ENCODE results near the gene CACNA1S. TPM values are rescaled to one million over a fixed set of nuclear protein-coding genes. Genes with fewer than 3 reads are reported as not detected.

Gene CACNA1S
- polyA plus RNA-seq, 1 of the 3 experiments (the other 2 are of a cell fraction) = not detected

DNA sequence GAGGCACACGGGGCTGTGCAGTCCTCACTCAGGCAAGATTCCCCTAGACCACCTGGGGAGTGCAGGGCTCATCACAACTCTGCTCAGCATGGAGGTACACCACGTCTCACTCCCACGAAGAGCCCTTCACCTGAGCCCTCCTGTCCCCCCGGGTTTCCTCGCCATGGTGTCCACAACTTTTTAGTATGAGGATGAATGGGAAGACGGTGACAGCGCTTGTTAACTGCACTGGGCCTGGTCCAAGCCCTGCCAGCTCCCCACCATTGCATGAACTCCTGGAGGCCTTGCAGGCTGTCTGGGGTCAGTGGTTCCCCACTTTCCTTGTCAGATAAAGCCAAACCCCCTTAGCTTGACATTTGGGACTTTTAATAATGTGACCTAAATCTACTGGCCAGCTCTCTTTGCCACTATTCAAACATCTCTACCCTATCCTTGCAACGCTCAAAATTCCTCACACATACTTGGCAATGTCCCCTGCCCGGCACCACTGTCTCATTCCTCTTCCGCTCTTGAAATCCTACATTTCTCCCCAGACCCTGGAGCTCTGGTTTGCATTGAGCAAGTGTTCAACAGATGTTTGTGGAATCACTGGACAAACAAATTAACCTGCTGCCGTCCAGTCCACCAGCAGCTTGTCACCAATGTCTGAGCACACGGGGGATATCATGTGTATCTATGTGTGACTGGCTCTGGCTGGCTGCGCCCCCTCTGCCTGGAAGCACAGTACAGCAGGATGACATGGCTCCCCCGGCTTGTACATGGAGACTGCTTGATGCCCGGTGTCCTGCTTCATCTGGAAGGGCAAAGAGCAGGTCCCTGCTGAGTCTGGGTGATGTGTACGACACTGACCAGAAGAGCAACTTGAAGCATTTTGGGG, 30.9 kb upstream of the CACNA1S start:
- TF ChIP-seq TAF1 (IDR thresholded peaks at IDR 0.05; ENCODE audit: borderline replicate concordance, low read depth, low read length) (no peak), RFX5 (IDR thresholded peaks at IDR 0.05; ENCODE audit: low read length) (no peak), TCF12 (IDR thresholded peaks at IDR 0.05) (no peak), RAD21 (IDR thresholded peaks at IDR 0.05; ENCODE audit: low read length) (no peak), FOSL2 (IDR thresholded peaks at IDR 0.05; ENCODE audit: borderline replicate concordance, low read depth) (no peak), ELF1 (IDR thresholded peaks at IDR 0.05) (no peak), EP300 (IDR thresholded peaks at IDR 0.05; ENCODE audit: borderline replicate concordance in 1 of 2, low read depth in 1 of 2, low read length in 1 of 2) (no peak), JUND (IDR thresholded peaks at IDR 0.05) (no peak), FOXM1 (IDR thresholded peaks at IDR 0.05; ENCODE audit: low read depth) (no peak), CHD2 (IDR thresholded peaks at IDR 0.05; ENCODE audit: low read length, partially characterized antibody) (no peak), MXI1 (IDR thresholded peaks at IDR 0.05; ENCODE audit: low read depth, low read length) (no peak), FOXJ3 (CRISPR knock-in tag; IDR thresholded peaks at IDR 0.05) (no peak), NRF1 (IDR thresholded peaks at IDR 0.05; ENCODE audit: low read depth, low read length) (no peak), RXRA (IDR thresholded peaks at IDR 0.05; ENCODE audit: borderline replicate concordance, low read depth) (no peak), GABPA (IDR thresholded peaks at IDR 0.05; ENCODE audit: low read depth) (no peak)
- TF ChIP-seq, protein P1, sequence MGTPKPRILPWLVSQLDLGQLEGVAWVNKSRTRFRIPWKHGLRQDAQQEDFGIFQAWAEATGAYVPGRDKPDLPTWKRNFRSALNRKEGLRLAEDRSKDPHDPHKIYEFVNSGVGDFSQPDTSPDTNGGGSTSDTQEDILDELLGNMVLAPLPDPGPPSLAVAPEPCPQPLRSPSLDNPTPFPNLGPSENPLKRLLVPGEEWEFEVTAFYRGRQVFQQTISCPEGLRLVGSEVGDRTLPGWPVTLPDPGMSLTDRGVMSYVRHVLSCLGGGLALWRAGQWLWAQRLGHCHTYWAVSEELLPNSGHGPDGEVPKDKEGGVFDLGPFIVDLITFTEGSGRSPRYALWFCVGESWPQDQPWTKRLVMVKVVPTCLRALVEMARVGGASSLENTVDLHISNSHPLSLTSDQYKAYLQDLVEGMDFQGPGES (IDR thresholded peaks at IDR 0.05; ENCODE audit: low read depth, low read length) = no peak
- TF ChIP-seq, protein P2, sequence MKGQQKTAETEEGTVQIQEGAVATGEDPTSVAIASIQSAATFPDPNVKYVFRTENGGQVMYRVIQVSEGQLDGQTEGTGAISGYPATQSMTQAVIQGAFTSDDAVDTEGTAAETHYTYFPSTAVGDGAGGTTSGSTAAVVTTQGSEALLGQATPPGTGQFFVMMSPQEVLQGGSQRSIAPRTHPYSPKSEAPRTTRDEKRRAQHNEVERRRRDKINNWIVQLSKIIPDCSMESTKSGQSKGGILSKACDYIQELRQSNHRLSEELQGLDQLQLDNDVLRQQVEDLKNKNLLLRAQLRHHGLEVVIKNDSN (IDR thresholded peaks at IDR 0.05; ENCODE audit: borderline replicate concordance, low read depth) = no peak
- TF ChIP-seq, protein P3, sequence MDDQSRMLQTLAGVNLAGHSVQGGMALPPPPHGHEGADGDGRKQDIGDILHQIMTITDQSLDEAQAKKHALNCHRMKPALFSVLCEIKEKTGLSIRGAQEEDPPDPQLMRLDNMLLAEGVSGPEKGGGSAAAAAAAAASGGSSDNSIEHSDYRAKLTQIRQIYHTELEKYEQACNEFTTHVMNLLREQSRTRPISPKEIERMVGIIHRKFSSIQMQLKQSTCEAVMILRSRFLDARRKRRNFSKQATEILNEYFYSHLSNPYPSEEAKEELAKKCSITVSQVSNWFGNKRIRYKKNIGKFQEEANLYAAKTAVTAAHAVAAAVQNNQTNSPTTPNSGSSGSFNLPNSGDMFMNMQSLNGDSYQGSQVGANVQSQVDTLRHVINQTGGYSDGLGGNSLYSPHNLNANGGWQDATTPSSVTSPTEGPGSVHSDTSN (IDR thresholded peaks at IDR 0.05) = no peak
- TF ChIP-seq, protein P4, sequence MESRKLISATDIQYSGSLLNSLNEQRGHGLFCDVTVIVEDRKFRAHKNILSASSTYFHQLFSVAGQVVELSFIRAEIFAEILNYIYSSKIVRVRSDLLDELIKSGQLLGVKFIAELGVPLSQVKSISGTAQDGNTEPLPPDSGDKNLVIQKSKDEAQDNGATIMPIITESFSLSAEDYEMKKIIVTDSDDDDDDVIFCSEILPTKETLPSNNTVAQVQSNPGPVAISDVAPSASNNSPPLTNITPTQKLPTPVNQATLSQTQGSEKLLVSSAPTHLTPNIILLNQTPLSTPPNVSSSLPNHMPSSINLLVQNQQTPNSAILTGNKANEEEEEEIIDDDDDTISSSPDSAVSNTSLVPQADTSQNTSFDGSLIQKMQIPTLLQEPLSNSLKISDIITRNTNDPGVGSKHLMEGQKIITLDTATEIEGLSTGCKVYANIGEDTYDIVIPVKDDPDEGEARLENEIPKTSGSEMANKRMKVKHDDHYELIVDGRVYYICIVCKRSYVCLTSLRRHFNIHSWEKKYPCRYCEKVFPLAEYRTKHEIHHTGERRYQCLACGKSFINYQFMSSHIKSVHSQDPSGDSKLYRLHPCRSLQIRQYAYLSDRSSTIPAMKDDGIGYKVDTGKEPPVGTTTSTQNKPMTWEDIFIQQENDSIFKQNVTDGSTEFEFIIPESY (IDR thresholded peaks at IDR 0.05; ENCODE audit: borderline replicate concordance, low read depth) = no peak
- no peak overlapping the region for H3K27ac ChIP-seq (ENCODE audit: low read depth in 2 of 2, low read length in 1 of 2)
- H3K9me2 ChIP-seq = no peaks in the 10 kb centered on the region
- ChIA-PET POLR2A (interaction anchor here (0.9 kb wide), 2 partner anchors 10 to 11 kb away, joined by 3 to 4 read pairs; partner anchors contain the start of gene TMEM9), CTCF (interaction anchor here (1.0 to 1.2 kb wide), 3 partner anchors 14 to 111 kb away, joined by 3 read pairs; no protein-coding TSS in a partner anchor)
- H3K4me2 ChIP-seq = no peak overlapping the region
- peaks cover 6% of the 10 kb centered on the region for H3F3A ChIP-seq (replicated peaks; ENCODE audit: insufficient read depth)
- H3K79me2 ChIP-seq (ENCODE audit: insufficient read depth) = no peaks in the 10 kb centered on the region
- no peak overlapping the region for H3K9ac ChIP-seq
- H3K4me3 ChIP-seq (ENCODE audit: low read depth in 2 of 2, low read length in 1 of 2) = no peak overlapping the region
- 83% methylated on average over 12 of the region's 16 CpGs for whole genome bisulfite sequencing (ENCODE audit: low lambda C conversion rate)
- H3K9me3 ChIP-seq = no peaks in the 10 kb centered on the region
- no peaks in the 10 kb centered on the region; the same call in 1 of the 2 replicates for H4K20me1 ChIP-seq (ENCODE audit: insufficient read depth)
- DNase-seq = no peak
- no peaks in the 10 kb centered on the region for H3K27me3 ChIP-seq (ENCODE audit: insufficient read depth)
- H3K4me1 ChIP-seq (ENCODE audit: control insufficient read depth in 1 of 2, insufficient read depth in 2 of 2, low read depth in 1 of 2, low read length in 1 of 2) = peaks cover 8 to 32% of the 10 kb centered on the region in 2 experiments; a peak in 2 of 4 replicates
- no peak overlapping the region for H2AFZ ChIP-seq (ENCODE audit: low read depth)
- peaks cover 26 to 88% of the 10 kb centered on the region in 2 experiments for H3K36me3 ChIP-seq (replicated peaks in 1 of 2; ENCODE audit: control insufficient read depth in 1 of 2, insufficient read depth in 2 of 2, low read length in 1 of 2)

Data from SK-N-SH (cell line).